ENCODE measurements around the gene FAM227B.

The FAM227B gene

GRCh38 chr15:49380912-49381311 lies 239.7 kb downstream of the FAM227B start:
- TF ChIP-seq EZH2phosphoT487 (IDR thresholded peaks at IDR 0.05; ENCODE audit: borderline replicate concordance) (no peak), CTCF (conservative IDR thresholded peaks at IDR 0.05; ENCODE audit: low read length) (no peak)
- H3K4me2 ChIP-seq (ENCODE audit: low read depth, low read length, poor library complexity, severe bottlenecking), result no peak overlapping the region
- no peaks in the 10 kb centered on the region for H3K36me3 ChIP-seq (ENCODE audit: insufficient read depth, low read length)

GRCh38 chr15:49379996-49380395 lies 240.6 kb downstream of the FAM227B start:
- TF ChIP-seq EZH2phosphoT487 (IDR thresholded peaks at IDR 0.05; ENCODE audit: borderline replicate concordance) (no peak), CTCF (conservative IDR thresholded peaks at IDR 0.05; ENCODE audit: low read length) (no peak)
- no peak overlapping the region for H3K4me3 ChIP-seq (ENCODE audit: low read length, poor library complexity, severe bottlenecking)
- H3K4me2 ChIP-seq (ENCODE audit: low read depth, low read length, poor library complexity, severe bottlenecking), result no peak overlapping the region
- H4K20me1 ChIP-seq (ENCODE audit: insufficient read depth, low read length, poor library complexity, severe bottlenecking), result no peaks in the 10 kb centered on the region
- no peaks in the 10 kb centered on the region for H3K36me3 ChIP-seq (ENCODE audit: insufficient read depth, low read length)
- H3F3A ChIP-seq (ENCODE audit: low read depth), result no peaks in the 10 kb centered on the region
- no peak overlapping the region for H3K9ac ChIP-seq (ENCODE audit: low read depth, low read length, poor library complexity, severe bottlenecking)
- no peaks in the 10 kb centered on the region for H3K79me2 ChIP-seq (ENCODE audit: insufficient read depth, low read length)
- no peaks in the 10 kb centered on the region for H3K9me2 ChIP-seq (replicated peaks; ENCODE audit: low read depth, low read length)
- no peaks in the 10 kb centered on the region for H3K9me3 ChIP-seq (ENCODE audit: insufficient read depth, low read depth, low read length)
- H3K27me3 ChIP-seq (ENCODE audit: insufficient read depth, low read length, poor library complexity, severe bottlenecking), result no peaks in the 10 kb centered on the region
- H3K4me1 ChIP-seq (ENCODE audit: insufficient read depth, low read length, poor library complexity, severe bottlenecking), result no peaks in the 10 kb centered on the region
- H2AFZ ChIP-seq (ENCODE audit: low read length), result no peak overlapping the region

More at GRCh38 chr15:49380912-49381311, 239.7 kb downstream of the FAM227B start:
- Histone ChIP-seq H3K4me1 (ENCODE audit: insufficient read depth, low read length, poor library complexity, severe bottlenecking) (no peaks in the 10 kb centered on the region), H3K4me3 (ENCODE audit: low read length, poor library complexity, severe bottlenecking) (no peak overlapping the region), H3F3A (ENCODE audit: low read depth) (no peaks in the 10 kb centered on the region), H3K9ac (ENCODE audit: low read depth, low read length, poor library complexity, severe bottlenecking) (no peak overlapping the region), H3K9me3 (ENCODE audit: insufficient read depth, low read depth, low read length) (no peaks in the 10 kb centered on the region), H3K79me2 (ENCODE audit: insufficient read depth, low read length) (no peaks in the 10 kb centered on the region), H2AFZ (ENCODE audit: low read length) (no peak overlapping the region), H4K20me1 (ENCODE audit: insufficient read depth, low read length, poor library complexity, severe bottlenecking) (no peaks in the 10 kb centered on the region), H3K27me3 (ENCODE audit: insufficient read depth, low read length, poor library complexity, severe bottlenecking) (no peaks in the 10 kb centered on the region), H3K9me2 (replicated peaks; ENCODE audit: low read depth, low read length) (no peaks in the 10 kb centered on the region)

GRCh38 chr15:49372366-49372765 lies 248.3 kb downstream of the FAM227B start:
- Histone ChIP-seq H3K9me3 (ENCODE audit: insufficient read depth, low read depth, low read length) (no peaks in the 10 kb centered on the region), H3K9ac (ENCODE audit: low read depth, low read length, poor library complexity, severe bottlenecking) (no peak overlapping the region), H3K4me2 (ENCODE audit: low read depth, low read length, poor library complexity, severe bottlenecking) (no peak overlapping the region), H4K20me1 (ENCODE audit: insufficient read depth, low read length, poor library complexity, severe bottlenecking) (no peaks in the 10 kb centered on the region), H3F3A (ENCODE audit: low read depth) (no peaks in the 10 kb centered on the region), H3K4me3 (ENCODE audit: low read length, poor library complexity, severe bottlenecking) (no peak overlapping the region), H3K36me3 (ENCODE audit: insufficient read depth, low read length) (no peaks in the 10 kb centered on the region), H3K4me1 (ENCODE audit: insufficient read depth, low read length, poor library complexity, severe bottlenecking) (no peaks in the 10 kb centered on the region), H3K27me3 (ENCODE audit: insufficient read depth, low read length, poor library complexity, severe bottlenecking) (no peaks in the 10 kb centered on the region), H3K79me2 (ENCODE audit: insufficient read depth, low read length) (no peaks in the 10 kb centered on the region), H2AFZ (ENCODE audit: low read length) (no peak overlapping the region), H3K9me2 (replicated peaks; ENCODE audit: low read depth, low read length) (no peaks in the 10 kb centered on the region)
- no peak for TF ChIP-seq CTCF (conservative IDR thresholded peaks at IDR 0.05; ENCODE audit: low read length)

Measured in Loucy (cell line).